Caco-2 (cell line): Measurements from ENCODE around the gene RRP1. TPM values are rescaled to one million over a fixed set of nuclear protein-coding genes. Genes with fewer than 3 reads are reported as not detected.

Experiments used
- BruUV-seq: library from RNA; stranded (reverse); fragments of 400-500 nt; replicated peaks from 2 replicates; lab custom pipeline; 2021; lab: Mats Ljungman, UMichigan
- CTCF ChIA-PET: fragments of 300-600 bp; sonication (Branson Sonifier 250); formaldehyde crosslinking; loops from one replicate; lab custom pipeline; 2022; ENCODE audit warnings: antibody characterized with exemption; lab: Charles Lee
- POLR2A ChIA-PET: fragments of 300-600 bp; sonication (Branson Sonifier 250); formaldehyde crosslinking; loops from one replicate; lab custom pipeline; 2022; ENCODE audit warnings: antibody characterized with exemption; lab: Charles Lee
- DNase-seq, 2 experiments: peaks; one replicate each; pipeline versions ENCODE4 v3.0.0 to v3.0.0-alpha.2; 2020 to 2022
- H3K27me3 ChIP-seq: replicated peaks from 2 replicates; pipeline ENCODE4 v1.6.0; 2011; ENCODE audit warnings: low read length; ENCODE audit not compliant: control insufficient read depth, insufficient read depth
- H3K36me3 ChIP-seq: 2 replicates; pipeline ENCODE4 v1.5.1; 2011; ENCODE audit warnings: low read length; ENCODE audit not compliant: control insufficient read depth, insufficient read depth
- H3K4me1 ChIP-seq: fragments of 250-450 bp; sonication (Bioruptor Pico); 2 replicates; pipeline ENCODE4 v1.5.1; 2020; ENCODE audit warnings: mild to moderate bottlenecking
- H3K4me3 ChIP-seq: 2 replicates; pipeline ENCODE4 v1.5.1; 2011; ENCODE audit warnings: low read depth, mild to moderate bottlenecking, control low read depth, low read length
- H3K9me3 ChIP-seq: fragments of 250-450 bp; sonication (Bioruptor Pico); 2 replicates; pipeline ENCODE4 v1.5.1; 2020; ENCODE audit warnings: mild to moderate bottlenecking, moderate library complexity
- H3K27ac Mint-ChIP-seq: one replicate; pipeline ENCODE4 v1.8.0; 2022; ENCODE audit warnings: mixed read lengths; ENCODE audit not compliant: unreplicated experiment
- H3K27me3 Mint-ChIP-seq: one replicate; pipeline ENCODE4 v1.8.0; 2022; ENCODE audit warnings: mixed read lengths; ENCODE audit not compliant: insufficient read depth, unreplicated experiment
- H3K36me3 Mint-ChIP-seq: one replicate; pipeline ENCODE4 v1.8.0; 2022; ENCODE audit warnings: mild to moderate bottlenecking, mixed read lengths; ENCODE audit not compliant: insufficient read depth, unreplicated experiment
- H3K4me1 Mint-ChIP-seq: one replicate; pipeline ENCODE4 v1.8.0; 2022; ENCODE audit warnings: low read depth, mixed read lengths; ENCODE audit not compliant: unreplicated experiment
- H3K4me3 Mint-ChIP-seq: one replicate; pipeline ENCODE4 v1.8.0; 2022; ENCODE audit warnings: mild to moderate bottlenecking, moderate library complexity, mixed read lengths; ENCODE audit not compliant: unreplicated experiment
- H3K9me3 Mint-ChIP-seq: one replicate; pipeline ENCODE4 v1.8.0; 2022; ENCODE audit warnings: mixed read lengths; ENCODE audit not compliant: unreplicated experiment
- intact Hi-C: fragments of 100-400 bp; cut with micrococcal nuclease; formaldehyde crosslinking; loops from one replicate; pipeline ENCODE4 v1.10.0; 2022; ENCODE audit not compliant: unreplicated experiment
- total RNA-seq: library from RNA; stranded (reverse); gene quantifications from 2 replicates; pipeline ENCODE4 v1.2.3, GENCODE V29; 2022
- TF ChIP-seq, protein P1 (sequence below), 2 experiments: fragments of 200-600 bp in 1 of 2; IDR thresholded peaks; 1 replicate in 1 of 2; 2 replicates in 1 of 2; pipeline versions ENCODE4 v1.5.1 to v1.8.0; 2011 to 2022; ENCODE audit warnings: antibody characterized with exemption in 1 of 2, control low read depth in 1 of 2, inconsistent platforms in 1 of 2, low read depth in 1 of 2, low read length in 1 of 2, mild to moderate bottlenecking in 1 of 2, moderate library complexity in 1 of 2; ENCODE audit not compliant: insufficient read depth in 1 of 2, severe bottlenecking in 1 of 2, unreplicated experiment in 1 of 2

Gene RRP1
- total RNA-seq, 1 experiment from 2014 or later: 52.8 TPM

DNA sequence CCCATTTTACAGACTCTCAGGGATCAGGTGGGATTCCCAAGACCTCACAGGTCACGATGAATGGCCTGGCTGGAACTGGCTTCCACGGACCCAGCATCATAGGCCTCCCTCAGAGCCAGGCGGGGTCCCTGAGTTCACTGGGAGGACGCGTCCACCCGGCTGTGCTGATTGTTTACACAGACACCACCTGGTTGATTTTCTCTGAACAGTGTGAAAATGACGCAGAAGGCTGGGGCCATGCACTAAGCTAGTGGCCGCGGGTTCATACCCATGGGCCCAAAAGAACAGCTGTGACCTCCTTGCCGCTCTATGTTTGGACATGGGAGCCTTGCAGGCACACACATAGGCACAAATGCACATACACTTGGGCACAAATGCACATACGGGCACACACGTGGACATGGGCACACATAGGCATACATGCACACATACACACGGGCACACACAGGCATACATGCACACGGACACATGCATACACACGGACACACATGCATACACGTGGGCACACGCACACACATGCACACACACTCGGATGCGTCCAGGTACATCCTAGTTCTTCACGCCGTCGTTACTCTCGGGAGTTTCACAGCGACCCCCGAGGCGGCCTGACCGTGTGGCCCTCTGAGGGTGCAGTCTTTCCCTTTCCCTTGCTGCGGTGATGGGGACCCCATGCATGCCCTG lies 36.5 kb upstream of the RRP1 start:
- H3K36me3 ChIP-seq: peaks cover 6% of the 10 kb centered on the region
- CTCF ChIA-PET: no interaction called here
- no peak overlapping the region for H3K27ac Mint-ChIP-seq
- no peak for DNase-seq
- no peaks in the 10 kb centered on the region for H3K9me3 Mint-ChIP-seq
- H3K4me1 Mint-ChIP-seq: no peaks in the 10 kb centered on the region
- POLR2A ChIA-PET: no interaction called here
- no peaks in the 10 kb centered on the region for H3K4me1 ChIP-seq
- peaks cover 83% of the 10 kb centered on the region for H3K36me3 Mint-ChIP-seq
- H3K27me3 ChIP-seq: no peaks in the 10 kb centered on the region
- intact Hi-C loops: no loop called here
- no peak overlapping the region for H3K4me3 Mint-ChIP-seq
- no peaks in the 10 kb centered on the region for H3K27me3 Mint-ChIP-seq
- no peaks in the 10 kb centered on the region for H3K9me3 ChIP-seq
- TF ChIP-seq, protein P1, sequence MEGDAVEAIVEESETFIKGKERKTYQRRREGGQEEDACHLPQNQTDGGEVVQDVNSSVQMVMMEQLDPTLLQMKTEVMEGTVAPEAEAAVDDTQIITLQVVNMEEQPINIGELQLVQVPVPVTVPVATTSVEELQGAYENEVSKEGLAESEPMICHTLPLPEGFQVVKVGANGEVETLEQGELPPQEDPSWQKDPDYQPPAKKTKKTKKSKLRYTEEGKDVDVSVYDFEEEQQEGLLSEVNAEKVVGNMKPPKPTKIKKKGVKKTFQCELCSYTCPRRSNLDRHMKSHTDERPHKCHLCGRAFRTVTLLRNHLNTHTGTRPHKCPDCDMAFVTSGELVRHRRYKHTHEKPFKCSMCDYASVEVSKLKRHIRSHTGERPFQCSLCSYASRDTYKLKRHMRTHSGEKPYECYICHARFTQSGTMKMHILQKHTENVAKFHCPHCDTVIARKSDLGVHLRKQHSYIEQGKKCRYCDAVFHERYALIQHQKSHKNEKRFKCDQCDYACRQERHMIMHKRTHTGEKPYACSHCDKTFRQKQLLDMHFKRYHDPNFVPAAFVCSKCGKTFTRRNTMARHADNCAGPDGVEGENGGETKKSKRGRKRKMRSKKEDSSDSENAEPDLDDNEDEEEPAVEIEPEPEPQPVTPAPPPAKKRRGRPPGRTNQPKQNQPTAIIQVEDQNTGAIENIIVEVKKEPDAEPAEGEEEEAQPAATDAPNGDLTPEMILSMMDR (IDR thresholded peaks at IDR 0.05; ENCODE audit: insufficient read depth in 1 of 2, low read depth in 1 of 2, low read length in 1 of 2, severe bottlenecking in 1 of 2, unreplicated experiment in 1 of 2): no peak
- no TSS peak for BruUV-seq
- no peak overlapping the region for H3K4me3 ChIP-seq

DNA sequence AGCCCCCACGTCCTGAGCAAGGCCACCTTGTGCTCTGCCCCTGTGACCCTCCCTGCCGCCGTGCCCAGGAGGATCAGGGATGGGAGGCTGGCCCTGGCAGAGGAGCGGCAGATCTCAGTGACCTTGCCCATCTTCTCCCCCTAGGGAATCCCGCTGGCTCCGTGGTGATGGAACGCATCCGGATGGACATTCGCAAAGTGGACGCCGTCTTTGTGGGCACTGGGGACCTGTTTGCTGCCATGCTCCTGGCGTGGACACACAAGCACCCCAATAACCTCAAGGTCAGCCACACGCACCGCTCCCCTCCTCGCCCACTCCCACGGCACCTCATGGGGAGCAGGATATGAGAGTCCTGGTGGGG lies 36.0 kb upstream of the RRP1 start:
- H3K4me1 ChIP-seq: no peaks in the 10 kb centered on the region
- CTCF ChIA-PET: no interaction called here
- Mint-ChIP-seq H3K36me3 (peaks cover 85% of the 10 kb centered on the region), H3K9me3 (no peaks in the 10 kb centered on the region), H3K4me1 (no peaks in the 10 kb centered on the region), H3K27ac (no peak overlapping the region), H3K27me3 (no peaks in the 10 kb centered on the region), H3K4me3 (no peak overlapping the region)
- H3K36me3 ChIP-seq: peaks cover 5% of the 10 kb centered on the region
- DNase-seq: no peak
- TF ChIP-seq, protein P1 (IDR thresholded peaks at IDR 0.05; ENCODE audit: insufficient read depth in 1 of 2, low read depth in 1 of 2, low read length in 1 of 2, severe bottlenecking in 1 of 2, unreplicated experiment in 1 of 2): no peak
- no peak overlapping the region for H3K4me3 ChIP-seq
- BruUV-seq: no TSS peak
- POLR2A ChIA-PET: no interaction called here
- intact Hi-C loops: no loop called here
- no peaks in the 10 kb centered on the region for H3K9me3 ChIP-seq
- no peaks in the 10 kb centered on the region for H3K27me3 ChIP-seq

DNA sequence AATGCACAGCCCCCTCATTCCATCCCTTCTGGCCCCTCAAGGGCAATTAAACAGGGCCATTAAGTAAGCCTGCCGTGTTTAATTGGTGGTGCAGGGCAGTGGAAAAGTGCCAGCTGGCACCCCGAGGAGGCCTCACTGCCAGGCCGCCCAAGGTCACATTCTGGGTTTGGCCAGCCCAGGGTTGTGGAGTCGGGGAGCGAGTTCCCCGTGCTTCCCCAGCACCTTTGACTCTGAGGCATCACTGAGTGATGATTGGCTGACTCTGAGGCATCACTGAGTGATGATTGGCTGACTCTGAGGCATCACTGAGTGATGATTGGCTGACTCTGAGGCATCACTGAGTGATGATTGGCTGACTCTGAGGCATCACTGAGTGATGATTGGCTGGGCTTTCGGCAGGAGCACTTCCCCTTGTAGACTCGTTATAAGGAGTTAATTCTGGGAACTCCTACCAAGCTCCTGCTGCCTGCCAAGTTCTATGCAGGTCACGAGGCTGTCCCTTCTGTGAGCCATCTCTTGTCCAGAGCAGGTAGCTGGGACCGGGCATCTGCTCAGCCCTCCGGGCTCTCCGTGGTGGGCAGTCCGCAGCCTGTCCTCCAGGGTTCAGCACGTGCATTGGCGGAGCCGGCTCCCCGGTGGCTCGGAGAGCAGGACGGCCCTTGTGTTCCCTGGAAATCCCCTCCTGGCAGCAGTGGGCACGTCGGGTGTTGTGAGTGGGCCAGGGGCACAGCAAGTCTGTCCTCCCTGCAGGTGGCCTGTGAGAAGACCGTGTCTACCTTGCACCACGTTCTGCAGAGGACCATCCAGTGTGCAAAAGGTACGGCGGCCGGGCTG lies 34.2 kb upstream of the RRP1 start:
- Mint-ChIP-seq H3K4me1 (no peaks in the 10 kb centered on the region), H3K9me3 (no peaks in the 10 kb centered on the region), H3K4me3 (no peak overlapping the region), H3K36me3 (peaks cover 85% of the 10 kb centered on the region), H3K27ac (no peak overlapping the region), H3K27me3 (no peaks in the 10 kb centered on the region)
- no peak for DNase-seq
- H3K36me3 ChIP-seq: peaks cover 5% of the 10 kb centered on the region
- POLR2A ChIA-PET: no interaction called here
- no peaks in the 10 kb centered on the region for H3K27me3 ChIP-seq
- CTCF ChIA-PET: no interaction called here
- H3K4me3 ChIP-seq: no peak overlapping the region
- TF ChIP-seq, protein P1 (IDR thresholded peaks at IDR 0.05; ENCODE audit: insufficient read depth in 1 of 2, low read depth in 1 of 2, low read length in 1 of 2, severe bottlenecking in 1 of 2, unreplicated experiment in 1 of 2): no peak
- no peaks in the 10 kb centered on the region for H3K9me3 ChIP-seq
- no TSS peak for BruUV-seq
- intact Hi-C loops: no loop called here
- no peaks in the 10 kb centered on the region for H3K4me1 ChIP-seq
